Lower lobe of right lung (tissue), 2 donors: ENCODE data around the gene OGA. TPM values are rescaled to one million over a fixed set of nuclear protein-coding genes. Genes with fewer than 3 reads are reported as not detected.

ENCODE experiments used
- ATAC-seq, 2 donors: fragments of 200-7000 bp; cut with Tn5 transposase; one replicate each; pipeline ENCODE4 v1.9.1; 2020 to 2022; ENCODE audit warnings: mild to moderate bottlenecking in 2 of 2, moderate library complexity in 2 of 2
- DNase-seq: peaks from one replicate; pipeline ENCODE4 v3.0.0-alpha.2; 2020
- H3K27ac ChIP-seq: fragments of 200-600 bp; one replicate; pipeline ENCODE4 v1.8.0; 2022
- H3K27me3 ChIP-seq: fragments of 200-600 bp; one replicate; pipeline ENCODE4 v1.8.0; 2022; ENCODE audit warnings: low read depth
- H3K36me3 ChIP-seq: fragments of 200-600 bp; one replicate; pipeline ENCODE4 v1.8.0; 2022; ENCODE audit warnings: mild to moderate bottlenecking
- H3K4me1 ChIP-seq: fragments of 200-600 bp; one replicate; pipeline ENCODE4 v1.8.0; 2022
- H3K4me3 ChIP-seq: fragments of 200-600 bp; one replicate; pipeline ENCODE4 v1.8.0; 2022; ENCODE audit warnings: mild to moderate bottlenecking
- H3K9me3 ChIP-seq: fragments of 200-600 bp; one replicate; pipeline ENCODE4 v1.8.0; 2022
- CTCF ChIP-seq: fragments of 200-600 bp; IDR thresholded peaks from one replicate; pipeline ENCODE4 v1.8.0; 2022; ENCODE audit warnings: antibody characterized with exemption, mild to moderate bottlenecking
- intact Hi-C: fragments of 100-400 bp; cut with DNase I; formaldehyde crosslinking; loops from one replicate; pipeline ENCODE4 v1.11.0; 2022
- total RNA-seq: library from RNA; stranded (reverse); fragmentation: NEBNext Ultra II Directional; extraction: Animal tissue kit (Norgen Biotek cat#: 25700); gene quantifications from one replicate; pipeline ENCODE4 v1.2.1, GENCODE V29; 2021
- donor health status: DM: no; HTN: yes; CAD: no; lungs with severe emphysema.

OGA gene
- total RNA-seq, 1 donor from 2014 or later: 113 TPM

DNA sequence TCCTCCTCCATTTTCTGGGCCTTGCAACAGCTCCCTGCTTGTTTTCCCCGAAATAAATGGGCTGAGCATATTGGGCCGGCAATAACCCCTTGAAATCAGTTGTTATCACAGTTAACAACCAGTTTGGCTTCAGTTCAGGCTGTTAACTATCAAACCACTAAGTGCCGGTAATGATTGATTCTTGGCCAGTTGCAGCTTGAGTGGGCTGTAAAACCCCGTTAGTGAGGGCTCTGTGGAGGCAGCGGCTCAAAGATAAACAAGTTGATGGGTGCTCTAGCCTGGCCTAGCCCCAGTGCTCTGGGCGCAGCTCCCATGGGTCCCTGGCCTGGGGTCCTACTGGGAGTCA is 50.7 kb downstream of the OGA start:
- DNase-seq: no peak
- H3K27ac ChIP-seq: no peak overlapping the region
- H3K36me3 ChIP-seq: no peaks in the 10 kb centered on the region
- peak; percentile 40 to 68 for ATAC-seq
- no peaks in the 10 kb centered on the region for H3K4me1 ChIP-seq
- H3K27me3 ChIP-seq: peaks cover 55% of the 10 kb centered on the region
- no peaks in the 10 kb centered on the region for H3K9me3 ChIP-seq
- TF ChIP-seq CTCF: no peak
- no peak overlapping the region for H3K4me3 ChIP-seq
- intact Hi-C loops: no loop called here

- intact Hi-C loops: no loop called here
- Histone ChIP-seq H3K4me1 (no peaks in the 10 kb centered on the region), H3K27me3 (peaks cover 49% of the 10 kb centered on the region), H3K9me3 (no peaks in the 10 kb centered on the region), H3K36me3 (no peaks in the 10 kb centered on the region), H3K4me3 (no peak overlapping the region), H3K27ac (no peak overlapping the region)
- no peak for TF ChIP-seq CTCF
- ATAC-seq: peak; percentile 63 to 64
- no peak for DNase-seq
These were observed 51.3 kb downstream of the OGA start for GRCh38 chr10:101766753-101767599.

GRCh38 chr10:101766306-101766705 is 51.9 kb downstream of the OGA start:
- no peaks in the 10 kb centered on the region for H3K36me3 ChIP-seq
- TF ChIP-seq CTCF: no peak
- H3K4me3 ChIP-seq: no peak overlapping the region
- DNase-seq: no peak
- no peak overlapping the region for H3K27ac ChIP-seq
- H3K4me1 ChIP-seq: no peaks in the 10 kb centered on the region
- intact Hi-C loops: no loop called here
- H3K9me3 ChIP-seq: no peaks in the 10 kb centered on the region
- H3K27me3 ChIP-seq: peaks cover 45% of the 10 kb centered on the region
- no peak for ATAC-seq

DNA sequence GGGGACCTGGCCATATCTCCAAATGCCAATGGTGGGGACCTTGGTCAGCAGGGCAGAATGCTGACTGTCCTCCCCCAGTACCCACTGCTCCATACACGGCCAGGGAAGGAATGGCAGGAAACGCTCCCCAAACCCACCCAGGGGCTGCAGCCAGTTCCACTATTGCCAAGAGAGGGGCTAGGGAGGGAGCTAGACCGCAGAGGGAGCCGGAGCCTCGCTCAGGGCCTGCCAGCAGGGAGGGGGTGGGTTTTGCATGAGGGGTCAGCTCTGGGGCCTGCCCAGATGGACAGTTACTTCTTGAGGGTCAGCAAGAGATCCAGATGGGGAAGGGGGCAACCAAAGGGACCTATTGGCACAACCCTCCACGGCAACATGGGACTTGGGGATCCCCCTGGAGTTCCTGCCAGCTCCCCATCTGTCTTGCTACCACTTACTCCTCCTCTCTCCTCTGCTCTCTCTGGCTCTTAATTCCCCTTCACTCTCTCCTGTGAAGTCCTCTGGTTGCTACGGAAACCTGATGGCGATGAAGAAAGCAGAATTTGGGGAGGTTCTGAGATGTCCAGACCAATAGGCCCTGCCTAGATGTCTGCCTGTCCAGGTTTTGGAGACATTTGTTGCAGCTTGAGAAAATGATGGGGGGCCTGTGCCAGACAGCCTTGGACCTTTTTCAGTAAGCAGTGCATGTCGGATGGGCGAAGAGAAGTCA is 55.0 kb downstream of the OGA start:
- no peaks in the 10 kb centered on the region for H3K9me3 ChIP-seq
- no peak for ATAC-seq

GRCh38 chr10:101762736-101763135 is 55.5 kb downstream of the OGA start:
- Histone ChIP-seq H3K4me3 (no peak overlapping the region), H3K9me3 (no peaks in the 10 kb centered on the region), H3K27me3 (peaks cover 24% of the 10 kb centered on the region), H3K36me3 (no peaks in the 10 kb centered on the region), H3K27ac (no peak overlapping the region), H3K4me1 (no peaks in the 10 kb centered on the region)
- DNase-seq (no peak), ATAC-seq (no peak)
- TF ChIP-seq CTCF: no peak
- intact Hi-C loops: no loop called here

More for the DNA sequence above, 55.0 kb downstream of the OGA start:
- intact Hi-C loops: no loop called here
- TF ChIP-seq CTCF: no peak
- Histone ChIP-seq H3K4me1 (no peaks in the 10 kb centered on the region), H3K4me3 (no peak overlapping the region), H3K36me3 (no peaks in the 10 kb centered on the region), H3K27me3 (peaks cover 29% of the 10 kb centered on the region), H3K27ac (no peak overlapping the region)
- DNase-seq: no peak
